ENCODE data around the gene UGT8.

The UGT8 gene

DNA sequence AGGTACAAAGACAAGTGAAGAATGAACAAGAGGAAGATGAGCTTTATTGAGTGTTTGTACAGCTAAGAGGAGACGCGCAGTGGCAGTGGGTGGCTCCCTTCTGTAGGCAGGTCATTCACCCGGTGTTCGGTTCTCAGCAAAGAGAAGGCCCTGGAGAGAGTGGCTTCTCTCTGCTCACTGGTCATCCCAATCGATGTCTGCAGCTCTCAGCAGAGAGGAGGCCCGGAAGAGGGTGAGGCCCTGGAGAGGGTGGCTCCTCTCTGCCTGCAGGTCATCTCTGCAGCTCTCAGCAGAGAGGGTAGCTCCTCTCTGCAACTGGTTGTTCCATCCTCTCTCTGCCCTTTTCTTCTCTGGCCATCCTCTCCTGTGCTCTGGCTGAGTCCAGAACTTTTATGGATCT, 126.5 kb downstream of the UGT8 start:
- Histone ChIP-seq H3K36me3 (ENCODE audit: control insufficient read depth, insufficient read depth, low read length) (no peaks in the 10 kb centered on the region), H3K4me3 (ENCODE audit: low read length) (no peak overlapping the region), H3K9ac (ENCODE audit: low read length) (no peak overlapping the region), H3K27me3 (ENCODE audit: control insufficient read depth, insufficient read depth, low read length) (no peaks in the 10 kb centered on the region), H3K9me3 (ENCODE audit: control insufficient read depth, low read length) (no peaks in the 10 kb centered on the region), H3K4me1 (ENCODE audit: control insufficient read depth, insufficient read depth, low read length) (no peaks in the 10 kb centered on the region)

DNA sequence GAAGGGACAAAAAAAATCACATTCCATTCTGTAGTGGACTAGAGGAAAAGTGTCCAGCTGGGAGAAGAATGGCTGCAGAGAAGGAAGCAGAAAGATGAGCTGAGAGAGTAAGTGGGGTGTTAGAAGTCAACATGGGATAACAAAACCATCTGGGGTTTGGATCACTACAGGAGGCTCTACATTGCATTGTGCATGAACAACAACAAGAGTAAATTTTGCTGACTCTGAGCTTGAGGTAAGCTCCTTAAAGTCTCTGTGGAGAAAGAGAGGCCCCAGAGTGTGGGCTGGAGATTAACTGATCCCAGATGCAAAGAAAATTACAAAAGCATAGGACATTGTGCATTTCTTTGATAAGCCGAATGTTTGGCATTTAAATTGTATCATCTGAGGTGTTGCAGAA, 128.9 kb downstream of the UGT8 start:
- H3K9me3 ChIP-seq (ENCODE audit: control insufficient read depth, low read length), result no peaks in the 10 kb centered on the region
- H3K36me3 ChIP-seq (ENCODE audit: control insufficient read depth, insufficient read depth, low read length), result no peaks in the 10 kb centered on the region
- H3K9ac ChIP-seq (ENCODE audit: low read length), result no peak overlapping the region
- no peaks in the 10 kb centered on the region for H3K4me1 ChIP-seq (ENCODE audit: control insufficient read depth, insufficient read depth, low read length)
- no peak overlapping the region for H3K4me3 ChIP-seq (ENCODE audit: low read length)
- H3K27me3 ChIP-seq (ENCODE audit: control insufficient read depth, insufficient read depth, low read length), result no peaks in the 10 kb centered on the region
